ENCODE data around the gene CXCL8. TPM values are rescaled to one million over a fixed set of nuclear protein-coding genes. Genes with fewer than 3 reads are reported as not detected.
"Not testable (repeated sequence)": the region's sequence is repeated elsewhere in the genome, so short reads cannot be mapped to it uniquely, and the experiment has no call there.

Gene CXCL8
- total and polyA plus RNA-seq, 4 experiments from 2014 or later = 0.25 to 4.6 (median 3.8) TPM; not detected in 1

GRCh38 chr4:73761856-73762255 lies 21.5 kb downstream of the CXCL8 start:
- Histone ChIP-seq H3K4me3 (ENCODE audit: low read length in 2 of 2) (no peak overlapping the region), H3K27ac (ENCODE audit: low read depth, low read length) (no peak overlapping the region), H3K9me3 (ENCODE audit: control insufficient read depth in 1 of 2, low read length in 2 of 2) (no peaks in the 10 kb centered on the region), H3K27me3 (ENCODE audit: insufficient read depth, low read length) (no peaks in the 10 kb centered on the region), H3K36me3 (ENCODE audit: insufficient read depth, low read length) (no peaks in the 10 kb centered on the region), H3K4me1 (ENCODE audit: insufficient read depth, low read length) (no peaks in the 10 kb centered on the region)
- intact Hi-C loops (cut with micrococcal nuclease) = no loop called here
- Mint-ChIP-seq H3K36me3 (no peaks in the 10 kb centered on the region), H3K4me3 (no peak overlapping the region), H3K27me3 (peaks cover 0 to 1% of the 10 kb centered on the region in 2 donors), H3K27ac (no peak overlapping the region), H3K4me1 (no peaks in the 10 kb centered on the region), H3K9me3 (peaks cover 0 to 3% (median 0%) of the 10 kb centered on the region in 8 donors)
- CTCF ChIA-PET (ENCODE audit: partially characterized antibody) = no interaction called here
- DNase-seq = no peak
- POLR2A ChIA-PET (ENCODE audit: partially characterized antibody) = no interaction called here

GRCh38 chr4:73762409-73762808 lies 22.0 kb downstream of the CXCL8 start:
- H3K9me3 Mint-ChIP-seq = peaks cover 0 to 3% (median 0%) of the 10 kb centered on the region in 8 donors
- no peak for DNase-seq
- peaks cover 0 to 1% of the 10 kb centered on the region in 2 donors for H3K27me3 Mint-ChIP-seq
- no peaks in the 10 kb centered on the region for H3K27me3 ChIP-seq (ENCODE audit: insufficient read depth, low read length)
- no peak overlapping the region for H3K27ac Mint-ChIP-seq
- no peaks in the 10 kb centered on the region for H3K9me3 ChIP-seq (ENCODE audit: control insufficient read depth in 1 of 2, low read length in 2 of 2)
- H3K27ac ChIP-seq (ENCODE audit: low read depth, low read length) = no peak overlapping the region
- no peaks in the 10 kb centered on the region for H3K4me1 Mint-ChIP-seq
- no peak overlapping the region for H3K4me3 Mint-ChIP-seq
- ChIA-PET CTCF (ENCODE audit: partially characterized antibody) (no interaction called here), POLR2A (ENCODE audit: partially characterized antibody) (no interaction called here)
- H3K4me1 ChIP-seq (ENCODE audit: insufficient read depth, low read length) = no peaks in the 10 kb centered on the region
- H3K36me3 ChIP-seq (ENCODE audit: insufficient read depth, low read length) = no peaks in the 10 kb centered on the region
- H3K4me3 ChIP-seq (ENCODE audit: low read length in 2 of 2) = no peak overlapping the region
- intact Hi-C loops (cut with micrococcal nuclease) = no loop called here
- no peaks in the 10 kb centered on the region for H3K36me3 Mint-ChIP-seq

GRCh38 chr4:73763877-73764276 lies 23.5 kb downstream of the CXCL8 start:
- Mint-ChIP-seq H3K9me3 (peaks cover 0 to 3% (median 0%) of the 10 kb centered on the region in 8 donors), H3K27ac (no peak overlapping the region), H3K4me1 (no peaks in the 10 kb centered on the region), H3K36me3 (no peaks in the 10 kb centered on the region), H3K4me3 (no peak overlapping the region), H3K27me3 (peaks cover 0 to 1% of the 10 kb centered on the region in 2 donors)
- H3K4me3 ChIP-seq (ENCODE audit: low read length in 2 of 2) = no peak overlapping the region
- intact Hi-C loops (cut with micrococcal nuclease) = no loop called here
- no peaks in the 10 kb centered on the region for H3K4me1 ChIP-seq (ENCODE audit: insufficient read depth, low read length)
- ChIA-PET POLR2A (ENCODE audit: partially characterized antibody) (no interaction called here), CTCF (ENCODE audit: partially characterized antibody) (no interaction called here)
- no peaks in the 10 kb centered on the region for H3K9me3 ChIP-seq (ENCODE audit: control insufficient read depth in 1 of 2, low read length in 2 of 2)
- no peaks in the 10 kb centered on the region for H3K27me3 ChIP-seq (ENCODE audit: insufficient read depth, low read length)
- H3K36me3 ChIP-seq (ENCODE audit: insufficient read depth, low read length) = no peaks in the 10 kb centered on the region
- DNase-seq = no peak
- H3K27ac ChIP-seq (ENCODE audit: low read depth, low read length) = no peak overlapping the region

- H3K4me1 Mint-ChIP-seq = no peaks in the 10 kb centered on the region
- Histone ChIP-seq H3K27me3 (ENCODE audit: insufficient read depth, low read length) (no peaks in the 10 kb centered on the region), H3K9me3 (ENCODE audit: control insufficient read depth in 1 of 2, low read length in 2 of 2) (no peaks in the 10 kb centered on the region), H3K4me3 (ENCODE audit: low read length in 2 of 2) (no peak overlapping the region), H3K4me1 (ENCODE audit: insufficient read depth, low read length) (no peaks in the 10 kb centered on the region), H3K27ac (ENCODE audit: low read depth, low read length) (no peak overlapping the region), H3K36me3 (ENCODE audit: insufficient read depth, low read length) (no peaks in the 10 kb centered on the region)
- peaks cover 0 to 1% of the 10 kb centered on the region in 2 donors for H3K27me3 Mint-ChIP-seq
- DNase-seq = no peak
- intact Hi-C loops (cut with micrococcal nuclease) = no loop called here
- POLR2A ChIA-PET (ENCODE audit: partially characterized antibody) = no interaction called here
- H3K9me3 Mint-ChIP-seq = peaks cover 0 to 3% (median 0%) of the 10 kb centered on the region in 8 donors
- no peak overlapping the region for H3K27ac Mint-ChIP-seq
- no peak overlapping the region for H3K4me3 Mint-ChIP-seq
- CTCF ChIA-PET (ENCODE audit: partially characterized antibody) = no interaction called here
- no peaks in the 10 kb centered on the region for H3K36me3 Mint-ChIP-seq
Measured at GRCh38 chr4:73764513-73764912, 24.1 kb downstream of the CXCL8 start.

GRCh38 chr4:73765296-73765695 lies 24.9 kb downstream of the CXCL8 start:
- H3K4me1 ChIP-seq (ENCODE audit: insufficient read depth, low read length) = no peaks in the 10 kb centered on the region
- no peaks in the 10 kb centered on the region for H3K36me3 Mint-ChIP-seq
- intact Hi-C loops (cut with micrococcal nuclease) = no loop called here
- H3K4me3 ChIP-seq (ENCODE audit: low read length in 2 of 2) = no peak overlapping the region
- no peak for DNase-seq
- H3K27me3 Mint-ChIP-seq = no peaks in the 10 kb centered on the region
- no peak overlapping the region for H3K27ac ChIP-seq (ENCODE audit: low read depth, low read length)
- no peaks in the 10 kb centered on the region for H3K36me3 ChIP-seq (ENCODE audit: insufficient read depth, low read length)
- no peaks in the 10 kb centered on the region for H3K27me3 ChIP-seq (ENCODE audit: insufficient read depth, low read length)
- H3K9me3 ChIP-seq (ENCODE audit: control insufficient read depth in 1 of 2, low read length in 2 of 2) = no peaks in the 10 kb centered on the region
- no peak overlapping the region for H3K4me3 Mint-ChIP-seq
- no peak overlapping the region for H3K27ac Mint-ChIP-seq
- POLR2A ChIA-PET (ENCODE audit: partially characterized antibody) = no interaction called here
- no peaks in the 10 kb centered on the region for H3K4me1 Mint-ChIP-seq
- CTCF ChIA-PET (ENCODE audit: partially characterized antibody) = no interaction called here
- H3K9me3 Mint-ChIP-seq = peaks cover 0 to 3% (median under 1%) of the 10 kb centered on the region in 8 donors

GRCh38 chr4:73770917-73771316 lies 30.5 kb downstream of the CXCL8 start:
- CTCF ChIA-PET (ENCODE audit: partially characterized antibody) = no interaction called here
- no peak overlapping the region for H3K27ac Mint-ChIP-seq

GRCh38 chr4:73772363-73772762 lies 32.0 kb downstream of the CXCL8 start:
- intact Hi-C loops (cut with micrococcal nuclease) = no loop called here
- Mint-ChIP-seq H3K36me3 (no peaks in the 10 kb centered on the region), H3K4me3 (no peak overlapping the region), H3K9me3 (peaks cover 0 to 3% (median 0%) of the 10 kb centered on the region in 8 donors), H3K27me3 (no peaks in the 10 kb centered on the region), H3K4me1 (no peaks in the 10 kb centered on the region), H3K27ac (no peak overlapping the region)
- Histone ChIP-seq H3K27ac (ENCODE audit: low read depth, low read length) (no peak overlapping the region), H3K4me3 (ENCODE audit: low read length in 2 of 2) (no peak overlapping the region), H3K9me3 (ENCODE audit: control insufficient read depth in 1 of 2, low read length in 2 of 2) (no peaks in the 10 kb centered on the region), H3K4me1 (ENCODE audit: insufficient read depth, low read length) (no peaks in the 10 kb centered on the region), H3K27me3 (ENCODE audit: insufficient read depth, low read length) (no peaks in the 10 kb centered on the region), H3K36me3 (ENCODE audit: insufficient read depth, low read length) (no peaks in the 10 kb centered on the region)
- ChIA-PET POLR2A (ENCODE audit: partially characterized antibody) (no interaction called here), CTCF (ENCODE audit: partially characterized antibody) (no interaction called here)
- no peak for DNase-seq

More at GRCh38 chr4:73770917-73771316, 30.5 kb downstream of the CXCL8 start:
- Histone ChIP-seq H3K36me3 (ENCODE audit: insufficient read depth, low read length) (no peaks in the 10 kb centered on the region), H3K27ac (ENCODE audit: low read depth, low read length) (no peak overlapping the region), H3K27me3 (ENCODE audit: insufficient read depth, low read length) (no peaks in the 10 kb centered on the region), H3K4me3 (ENCODE audit: low read length in 2 of 2) (no peak overlapping the region), H3K9me3 (ENCODE audit: control insufficient read depth in 1 of 2, low read length in 2 of 2) (no peaks in the 10 kb centered on the region), H3K4me1 (ENCODE audit: insufficient read depth, low read length) (no peaks in the 10 kb centered on the region)
- Mint-ChIP-seq H3K4me3 (no peak overlapping the region), H3K27me3 (no peaks in the 10 kb centered on the region), H3K4me1 (no peaks in the 10 kb centered on the region), H3K9me3 (peaks cover 0 to 3% (median 0%) of the 10 kb centered on the region in 8 donors), H3K36me3 (no peaks in the 10 kb centered on the region)
- POLR2A ChIA-PET (ENCODE audit: partially characterized antibody) = no interaction called here
- intact Hi-C loops (cut with micrococcal nuclease) = no loop called here
- no peak for DNase-seq

- H3K27ac ChIP-seq (ENCODE audit: low read depth, low read length); H3K4me3 ChIP-seq (ENCODE audit: low read length in 2 of 2); intact Hi-C loops (cut with micrococcal nuclease); H3K36me3 ChIP-seq (ENCODE audit: insufficient read depth, low read length); DNase-seq; H3K4me3 Mint-ChIP-seq; H3K27ac Mint-ChIP-seq; H3K9me3 Mint-ChIP-seq; H3K4me1 ChIP-seq (ENCODE audit: insufficient read depth, low read length); H3K27me3 Mint-ChIP-seq; CTCF ChIA-PET (ENCODE audit: partially characterized antibody); H3K36me3 Mint-ChIP-seq; H3K4me1 Mint-ChIP-seq; POLR2A ChIA-PET (ENCODE audit: partially characterized antibody); H3K27me3 ChIP-seq (ENCODE audit: insufficient read depth, low read length); H3K9me3 ChIP-seq (ENCODE audit: control insufficient read depth in 1 of 2, low read length in 2 of 2): not testable (repeated sequence)
Measured at GRCh38 chr4:73774406-73774805, 34.0 kb downstream of the CXCL8 start.
